IMR-90 (cell line): ENCODE measurements around the gene CTAG1A. TPM values are rescaled to one million over a fixed set of nuclear protein-coding genes. Genes with fewer than 3 reads are reported as not detected.

Experiments used
- ATAC-seq: fragments of 200-7000 bp; cut with Tn5 transposase; 2 replicates; pipeline ENCODE4 v1.9.1; 2020; ENCODE audit warnings: low read depth, mild to moderate bottlenecking, moderate library complexity
- BruUV-seq: library from RNA; stranded (reverse); fragments of 400-500 nt; replicated peaks from 2 replicates; lab custom pipeline; 2021; lab: Mats Ljungman, UMichigan
- CTCF ChIA-PET: fragments of 300-600 bp; formaldehyde crosslinking; extraction: SDS; loops from one replicate; lab custom pipeline; 2021; ENCODE audit warnings: antibody characterized with exemption; lab: Yijun Ruan, JAX
- POLR2A ChIA-PET: fragments of 300-600 bp; sonication (Branson Sonifier 250); formaldehyde crosslinking; loops from one replicate; lab custom pipeline; 2022; ENCODE audit warnings: antibody characterized with exemption; ENCODE audit not compliant: unreplicated experiment; lab: Charles Lee
- DNase-seq: peaks from one replicate; pipeline ENCODE4 v3.0.0; 2013
- H2AFZ ChIP-seq: replicated peaks from 2 replicates; pipeline ENCODE3; 2013; ENCODE audit warnings: low read length, mild to moderate bottlenecking; ENCODE audit not compliant: poor library complexity
- H2AK5ac ChIP-seq: 2 replicates; pipeline ENCODE4 v1.6.1; 2013; ENCODE audit warnings: low read depth, low read length, inconsistent platforms
- H2AK9ac ChIP-seq: replicated peaks from 2 replicates; pipeline ENCODE3; 2013; ENCODE audit warnings: mild to moderate bottlenecking, low read depth, low read length, moderate library complexity; ENCODE audit not compliant: poor library complexity
- H2BK120ac ChIP-seq: 2 replicates; pipeline ENCODE4 v1.6.1; 2013; ENCODE audit warnings: low read depth, low read length, inconsistent platforms
- H2BK15ac ChIP-seq: 3 replicates; pipeline ENCODE4 v1.6.1; 2013; ENCODE audit warnings: low read depth, low read length, inconsistent platforms
- H2BK20ac ChIP-seq: 2 replicates; pipeline ENCODE4 v1.6.1; 2013; ENCODE audit warnings: low read depth, mild to moderate bottlenecking, inconsistent platforms, low read length, moderate library complexity
- H2BK5ac ChIP-seq: 2 replicates; pipeline ENCODE4 v1.6.1; 2013; ENCODE audit warnings: mild to moderate bottlenecking, low read depth, low read length, inconsistent platforms; ENCODE audit not compliant: poor library complexity, severe bottlenecking
- H3K14ac ChIP-seq: replicated peaks from 2 replicates; pipeline ENCODE4 v1.6.1; 2013; ENCODE audit warnings: low read depth, low read length, inconsistent platforms
- H3K18ac ChIP-seq: 2 replicates; pipeline ENCODE4 v1.6.1; 2013; ENCODE audit warnings: low read depth, low read length, control low read depth
- H3K23ac ChIP-seq: 2 replicates; pipeline ENCODE4 v1.6.1; 2013; ENCODE audit warnings: low read depth, low read length, inconsistent platforms
- H3K27ac ChIP-seq: 2 replicates; pipeline ENCODE4 v1.5.1; 2013; ENCODE audit warnings: mild to moderate bottlenecking, control low read depth, low read length; ENCODE audit not compliant: insufficient read depth
- H3K27me3 ChIP-seq: 2 replicates; pipeline ENCODE4 v1.6.1; 2013; ENCODE audit warnings: low read length; ENCODE audit not compliant: control insufficient read depth, insufficient read depth
- H3K36me3 ChIP-seq: 2 replicates; pipeline ENCODE4 v1.6.1; 2013; ENCODE audit warnings: low read length, mixed read lengths; ENCODE audit not compliant: control insufficient read depth, insufficient read depth
- H3K4ac ChIP-seq: 2 replicates; pipeline ENCODE4 v1.6.1; 2013; ENCODE audit warnings: low read depth, low read length, inconsistent platforms
- H3K4me1 ChIP-seq: 2 replicates; pipeline ENCODE4 v1.6.1; 2013; ENCODE audit warnings: low read length, mixed read lengths; ENCODE audit not compliant: control insufficient read depth, insufficient read depth
- H3K4me2 ChIP-seq: 2 replicates; pipeline ENCODE4 v1.6.1; 2013; ENCODE audit warnings: low read depth, mild to moderate bottlenecking, control low read depth, low read length, moderate library complexity
- H3K4me3 ChIP-seq: 2 replicates; pipeline ENCODE4 v1.5.1; 2013; ENCODE audit warnings: low read depth, mild to moderate bottlenecking, control low read depth, low read length, moderate library complexity; ENCODE audit not compliant: insufficient read depth
- H3K56ac ChIP-seq: 2 replicates; pipeline ENCODE4 v1.6.1; 2013; ENCODE audit warnings: low read length, inconsistent platforms; ENCODE audit not compliant: insufficient read depth; ENCODE audit errors: extremely low read depth
- H3K79me1 ChIP-seq, 2 experiments: 2 replicates each; pipeline ENCODE4 v1.6.1; 2013; ENCODE audit warnings: low read length in 2 of 2, inconsistent platforms in 1 of 2, low read depth in 1 of 2
- H3K9ac ChIP-seq: 2 replicates; pipeline ENCODE4 v1.6.1; 2013; ENCODE audit warnings: low read depth, low read length, control low read depth
- H3K9me1 ChIP-seq: 2 replicates; pipeline ENCODE4 v1.6.1; 2013; ENCODE audit warnings: low read length, inconsistent platforms; ENCODE audit not compliant: insufficient read depth
- H3K9me3 ChIP-seq: 2 replicates; pipeline ENCODE4 v1.6.1; 2013; ENCODE audit warnings: low read length; ENCODE audit not compliant: control insufficient read depth, insufficient read depth
- H4K20me1 ChIP-seq: 2 replicates; pipeline ENCODE4 v1.6.1; 2013; ENCODE audit warnings: low read length, inconsistent platforms; ENCODE audit not compliant: insufficient read depth
- H4K5ac ChIP-seq: 2 replicates; pipeline ENCODE4 v1.6.1; 2013; ENCODE audit warnings: mild to moderate bottlenecking, low read depth, low read length, control low read depth
- H4K8ac ChIP-seq, 2 experiments: 2 replicates each; pipeline ENCODE4 v1.6.1; 2013; ENCODE audit warnings: low read depth in 2 of 2, low read length in 2 of 2, control low read depth in 1 of 2, inconsistent platforms in 1 of 2
- H4K91ac ChIP-seq: 2 replicates; pipeline ENCODE4 v1.6.1; 2013; ENCODE audit warnings: low read depth, low read length, inconsistent platforms; ENCODE audit not compliant: insufficient read depth
- MAZ ChIP-seq: IDR thresholded peaks from 2 replicates; pipeline ENCODE4 v1.6.1; 2012; ENCODE audit warnings: low read depth, mild to moderate bottlenecking, low read length, improper control_type of control experiment, moderate library complexity, borderline replicate concordance
- MXI1 ChIP-seq: IDR thresholded peaks from 2 replicates; pipeline ENCODE4 v1.6.1; 2012; ENCODE audit warnings: low read depth, mild to moderate bottlenecking, low read length, moderate library complexity, borderline replicate concordance
- USF2 ChIP-seq: fragments of 150-350 bp; IDR thresholded peaks from 2 replicates; pipeline ENCODE4 v1.6.1; 2017; ENCODE audit warnings: mild to moderate bottlenecking, antibody characterized with exemption, low read length, low read depth
- WGBS, 2 experiments: methylation state at CpG; one replicate each; pipeline versions ENCODE4 v1.1.5 to v1.1.7; 2013; ENCODE audit warnings: missing lambda C conversion rate in 2 of 2; ENCODE audit not compliant: insufficient read length in 1 of 2; ENCODE audit errors: extremely low coverage in 2 of 2; 5-methylcytosine and 5-hydroxymethylcytosine counted together
- dilution Hi-C: fragments of 300-500 bp; cut with HindIII; formaldehyde crosslinking; loops from one replicate; pipeline ENCODE4 v1.14.3; 2018; ENCODE audit warnings: low sequenced_read_pairs; ENCODE audit not compliant: unreplicated experiment
- in situ Hi-C: fragments of 300-500 bp; cut with MboI; formaldehyde crosslinking; loops from 3 replicates; pipeline ENCODE4 v1.14.3; 2019; ENCODE audit warnings: low sequenced_read_pairs, inconsistent platforms, mixed read lengths
- intact Hi-C: fragments of 100-400 bp; cut with micrococcal nuclease; formaldehyde crosslinking; loops from 2 replicates; pipeline ENCODE4 v1.10.0; 2022
- polyA plus RNA-seq, 3 experiments: library from polyadenylated mRNA; depleted of rRNA; stranded (reverse); fragments of >200 nt; gene quantifications; 2 replicates each; pipeline ENCODE4 v1.2.3, GENCODE V29; 2012; ENCODE audit warnings: low replicate concordance in 1 of 3
- total RNA-seq: library from RNA; depleted of rRNA; stranded (reverse); fragments of >200 nt; gene quantifications from 2 replicates; pipeline ENCODE4 v1.2.3, GENCODE V29; 2012

Gene CTAG1A
- total and polyA plus RNA-seq, 2 of the 4 experiments (the other 2 are of a cell fraction): not detected

DNA sequence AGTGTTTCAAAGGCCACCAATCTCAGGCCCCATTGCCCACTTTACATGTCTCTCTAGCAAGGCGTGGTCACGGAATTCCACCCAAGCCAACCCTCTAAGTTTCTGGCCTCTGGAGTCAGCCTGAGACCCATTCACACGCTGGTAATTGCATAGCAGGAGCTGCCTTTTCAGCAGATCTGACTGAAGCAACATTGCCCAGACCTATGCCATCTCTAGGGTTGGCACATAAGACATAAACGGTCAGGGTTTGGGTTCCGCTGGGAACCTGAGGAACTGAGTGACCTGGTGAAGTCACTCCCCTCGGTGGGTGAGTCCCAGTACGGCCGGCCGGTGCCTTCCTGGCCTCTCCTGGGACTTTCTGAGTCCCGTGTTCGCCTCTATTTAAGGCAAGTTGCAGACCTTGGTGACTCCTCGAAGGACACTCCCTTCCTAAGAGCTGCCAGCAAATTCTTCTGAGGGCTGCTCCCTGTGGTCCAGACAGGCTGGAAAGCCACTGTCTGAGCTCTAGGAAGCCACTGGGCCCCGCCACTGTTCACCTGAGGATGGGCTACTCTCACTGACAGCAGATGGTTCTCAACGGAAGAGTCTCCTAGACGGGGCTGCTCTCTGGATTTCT lies 15.9 kb downstream of the CTAG1A start:
- no peak overlapping the region for H2BK5ac ChIP-seq
- no peak overlapping the region for H2BK20ac ChIP-seq
- dilution Hi-C loops: no loop called here
- H4K5ac ChIP-seq: no peak overlapping the region
- no peak for TF ChIP-seq USF2
- TF ChIP-seq MXI1: no peak
- TF ChIP-seq MAZ: no peak
- peaks cover 5% of the 10 kb centered on the region for H3K9me3 ChIP-seq
- no peak overlapping the region for H3K27ac ChIP-seq
- no peak for DNase-seq
- WGBS, 2 experiments: 76% methylated on average over 9 of the region's 15 CpGs; no CpG with 5 or more reads in 1 of the 2 experiments
- H3K9me1 ChIP-seq: no peaks in the 10 kb centered on the region
- CTCF ChIA-PET: no interaction called here
- no peaks in the 10 kb centered on the region; the same call in 1 of the 2 replicates for H3K4me1 ChIP-seq
- no peak overlapping the region for H3K14ac ChIP-seq
- H3K4me3 ChIP-seq: no peak overlapping the region
- H4K91ac ChIP-seq: no peak overlapping the region
- H4K8ac ChIP-seq: no peak overlapping the region
- H3K9ac ChIP-seq: no peak overlapping the region
- POLR2A ChIA-PET: no interaction called here
- H2BK15ac ChIP-seq: no peak overlapping the region
- in situ Hi-C loops: no loop called here
- no peak overlapping the region for H3K4me2 ChIP-seq
- H3K18ac ChIP-seq: no peak overlapping the region
- no peaks in the 10 kb centered on the region for H3K27me3 ChIP-seq
- no peak overlapping the region for H2AK9ac ChIP-seq
- H3K56ac ChIP-seq: no peak overlapping the region
- no peak overlapping the region for H2AFZ ChIP-seq
- no peak overlapping the region for H3K23ac ChIP-seq
- no TSS peak for BruUV-seq
- no peaks in the 10 kb centered on the region for H3K36me3 ChIP-seq
- intact Hi-C loops: no loop called here
- H3K4ac ChIP-seq: no peak overlapping the region
- H2AK5ac ChIP-seq: no peak overlapping the region
- H2BK120ac ChIP-seq: no peak overlapping the region
- H3K79me1 ChIP-seq: no peaks in the 10 kb centered on the region
- ATAC-seq: no peak
- H4K20me1 ChIP-seq: no peaks in the 10 kb centered on the region
